Breast epithelium (tissue), 4 donors: Measurements from ENCODE around the gene PADI2. TPM values are rescaled to one million over a fixed set of nuclear protein-coding genes. Genes with fewer than 3 reads are reported as not detected.

ENCODE experiments used
- DNase-seq, 2 donors: peaks; one replicate each; pipeline ENCODE4 v3.0.0-alpha.2; 2019; ENCODE audit warnings: low spot score in 2 of 2
- H3K27ac ChIP-seq, 2 donors: fragments of 200-600 bp; sonication (generic) in 1 of 2; one replicate each; pipeline ENCODE4 v1.5.1; 2016 to 2019; ENCODE audit warnings: mild to moderate bottlenecking in 1 of 2
- H3K27me3 ChIP-seq, 2 donors: fragments of 200-600 bp; sonication (generic) in 1 of 2; one replicate each; pipeline versions ENCODE4 v1.5.1 to v1.6.0; 2017 to 2019; ENCODE audit warnings: control low read depth in 1 of 2, mild to moderate bottlenecking in 1 of 2
- H3K36me3 ChIP-seq: fragments of 200-600 bp; one replicate; pipeline ENCODE4 v1.5.1; 2019
- H3K4me1 ChIP-seq, 2 donors: fragments of 200-600 bp; sonication (generic); one replicate each; pipeline ENCODE4 v1.5.1; 2016 to 2019; ENCODE audit warnings: control low read depth in 1 of 2
- H3K4me3 ChIP-seq, 3 donors: fragments of 200-600 bp; sonication (generic); 1 replicate in 2 of 3; 2 replicates in 1 of 3; pipeline ENCODE4 v1.5.1; 2016 to 2019; ENCODE audit warnings: mild to moderate bottlenecking in 3 of 3, moderate library complexity in 2 of 3
- H3K9me3 ChIP-seq, 2 donors: fragments of 200-600 bp; sonication (generic) in 1 of 2; one replicate each; pipeline ENCODE4 v1.5.1; 2016 to 2019; ENCODE audit warnings: control low read depth in 1 of 2
- CTCF ChIP-seq, 3 donors: fragments of 450-650 bp; IDR thresholded peaks; one replicate each; pipeline ENCODE4 v1.5.1; 2016 to 2017; ENCODE audit warnings: antibody characterized with exemption in 3 of 3, mild to moderate bottlenecking in 3 of 3, moderate library complexity in 3 of 3
- POLR2A ChIP-seq: fragments of 450-650 bp; IDR thresholded peaks from one replicate; pipeline ENCODE4 v1.6.1; 2016; ENCODE audit warnings: antibody characterized with exemption, mild to moderate bottlenecking, moderate library complexity
- POLR2AphosphoS5 ChIP-seq, 3 donors: sonication (generic); formaldehyde crosslinking; IDR thresholded peaks; one replicate each; pipeline ENCODE4 v1.6.1; 2017; ENCODE audit warnings: antibody characterized with exemption in 3 of 3
- intact Hi-C: fragments of 100-400 bp; cut with DNase I; formaldehyde crosslinking; loops from one replicate; pipeline ENCODE4 v1.15.1; 2023; ENCODE audit warnings: low total_unique reads
- total RNA-seq, 3 donors: library from RNA; depleted of rRNA; stranded (reverse); fragments of >200 nt; gene quantifications; one replicate each; pipeline ENCODE4 v1.1.0, GENCODE V29; 2016

The PADI2 gene
- total RNA-seq, 3 donors from 2014 or later: 0.32 to 29.4 (median 9.2) TPM

- TF ChIP-seq POLR2AphosphoS5 (IDR thresholded peaks at IDR 0.05): no peak
- no peak for TF ChIP-seq POLR2A
- peak in 1 of 3 donors; percentile 2 for TF ChIP-seq CTCF (IDR thresholded peaks at IDR 0.05)
- Histone ChIP-seq H3K36me3 (no peaks in the 10 kb centered on the region), H3K27me3 (no peaks in the 10 kb centered on the region), H3K9me3 (no peaks in the 10 kb centered on the region), H3K27ac (no peak overlapping the region), H3K4me1 (no peaks in the 10 kb centered on the region), H3K4me3 (no peak overlapping the region)
- intact Hi-C loops: loop anchor here (5.0 kb wide), 1 partner anchor 89 kb away; no protein-coding TSS in a partner anchor
- DNase-seq: no peak
These were observed 73.0 kb downstream of the PADI2 start for GRCh38 chr1:17046334-17046657.

- Histone ChIP-seq H3K4me3 (peak overlapping the region in 2 of 3 donors; percentile 23 to 38), H3K36me3 (no peaks in the 10 kb centered on the region), H3K9me3 (no peaks in the 10 kb centered on the region), H3K27ac (no peak overlapping the region), H3K4me1 (no peaks in the 10 kb centered on the region), H3K27me3 (no peaks in the 10 kb centered on the region)
- TF ChIP-seq POLR2A (no peak), CTCF (IDR thresholded peaks at IDR 0.05) (peak; percentile 77 to 91 (median 89)), POLR2AphosphoS5 (IDR thresholded peaks at IDR 0.05) (no peak)
- intact Hi-C loops: loop anchor here (5.0 kb wide), 1 partner anchor 88 kb away; no protein-coding TSS in a partner anchor
- no peak for DNase-seq
These were observed 73.5 kb downstream of the PADI2 start for GRCh38 chr1:17045634-17046333.

GRCh38 chr1:17045150-17045549 is 74.1 kb downstream of the PADI2 start:
- intact Hi-C loops: loop anchor here (5.0 kb wide), 1 partner anchor 88 kb away; no protein-coding TSS in a partner anchor
- H3K4me1 ChIP-seq: no peaks in the 10 kb centered on the region
- H3K27ac ChIP-seq: no peak overlapping the region
- no peaks in the 10 kb centered on the region for H3K9me3 ChIP-seq
- H3K36me3 ChIP-seq: no peaks in the 10 kb centered on the region
- no peaks in the 10 kb centered on the region for H3K27me3 ChIP-seq
- DNase-seq: no peak
- no peak overlapping the region for H3K4me3 ChIP-seq
- TF ChIP-seq POLR2A (no peak), CTCF (IDR thresholded peaks at IDR 0.05) (no peak), POLR2AphosphoS5 (IDR thresholded peaks at IDR 0.05) (no peak)

- intact Hi-C loops: no loop called here
- no peaks in the 10 kb centered on the region for H3K36me3 ChIP-seq
- no peak for DNase-seq
- H3K9me3 ChIP-seq: no peaks in the 10 kb centered on the region
- TF ChIP-seq POLR2A (no peak), CTCF (IDR thresholded peaks at IDR 0.05) (no peak), POLR2AphosphoS5 (IDR thresholded peaks at IDR 0.05) (no peak)
- no peak overlapping the region for H3K4me3 ChIP-seq
- H3K27me3 ChIP-seq: no peaks in the 10 kb centered on the region
- no peak overlapping the region for H3K27ac ChIP-seq
- H3K4me1 ChIP-seq: no peaks in the 10 kb centered on the region
These were observed 75.6 kb downstream of the PADI2 start for GRCh38 chr1:17043676-17044075.

GRCh38 chr1:17040135-17040534 is 79.1 kb downstream of the PADI2 start:
- Histone ChIP-seq H3K4me1 (no peaks in the 10 kb centered on the region), H3K4me3 (no peak overlapping the region), H3K9me3 (no peaks in the 10 kb centered on the region), H3K27ac (no peak overlapping the region), H3K36me3 (no peaks in the 10 kb centered on the region), H3K27me3 (no peaks in the 10 kb centered on the region)
- TF ChIP-seq POLR2AphosphoS5 (IDR thresholded peaks at IDR 0.05) (no peak), POLR2A (no peak), CTCF (IDR thresholded peaks at IDR 0.05) (no peak)
- intact Hi-C loops: no loop called here
- no peak for DNase-seq
